ENCODE data around the gene PPIG. TPM values are rescaled to one million over a fixed set of nuclear protein-coding genes. Genes with fewer than 3 reads are reported as not detected.

Gene PPIG
- total RNA-seq, 2 donors from 2014 or later = 59.5 to 72.7 TPM

GRCh38 chr2:169670215-169670651, 86.1 kb downstream of the PPIG start:
- peaks cover 15% of the 10 kb centered on the region for H3K27me3 Mint-ChIP-seq (ENCODE audit: insufficient read depth)
- DNase-seq = no peak
- H3K36me3 ChIP-seq (ENCODE audit: control insufficient read depth, insufficient read depth, low read length) = no peaks in the 10 kb centered on the region
- no peak for TF ChIP-seq CTCF (conservative IDR thresholded peaks at IDR 0.05)
- H3K9me3 Mint-ChIP-seq = no peaks in the 10 kb centered on the region
- H3K4me1 Mint-ChIP-seq = no peaks in the 10 kb centered on the region
- no peak overlapping the region for H3K4me3 Mint-ChIP-seq
- no peaks in the 10 kb centered on the region for H3K4me1 ChIP-seq (ENCODE audit: control insufficient read depth, insufficient read depth, low read length)
- H3K27ac Mint-ChIP-seq = no peak overlapping the region
- no peak overlapping the region for H3K4me3 ChIP-seq (ENCODE audit: low read length)
- no peaks in the 10 kb centered on the region for H3K9me3 ChIP-seq (ENCODE audit: control insufficient read depth, low read length)
- no peaks in the 10 kb centered on the region for H3K36me3 Mint-ChIP-seq (ENCODE audit: low read depth)
- no peak overlapping the region for H3K9ac ChIP-seq (ENCODE audit: extremely low read depth, low read length, poor library complexity, severe bottlenecking)
- no peak overlapping the region for H3K27ac ChIP-seq (ENCODE audit: low read depth, low read length)
- H3K27me3 ChIP-seq (ENCODE audit: control insufficient read depth, insufficient read depth, low read length, poor library complexity, severe bottlenecking) = peaks cover 42% of the 10 kb centered on the region
- 93 to 100% methylated on average over 2 of the region's 2 CpGs for WGBS, 2 experiments (ENCODE audit: insufficient coverage in 1 of 2, insufficient read length in 1 of 2)

GRCh38 chr2:169670937-169671336, 86.8 kb downstream of the PPIG start:
- 90% methylated on average over 4 of the region's 4 CpGs for WGBS, 2 experiments (ENCODE audit: insufficient coverage in 1 of 2, insufficient read length in 1 of 2)
- Histone ChIP-seq H3K9me3 (ENCODE audit: control insufficient read depth, low read length) (no peaks in the 10 kb centered on the region), H3K4me3 (ENCODE audit: low read length) (no peak overlapping the region), H3K27ac (ENCODE audit: low read depth, low read length) (no peak overlapping the region), H3K4me1 (ENCODE audit: control insufficient read depth, insufficient read depth, low read length) (no peaks in the 10 kb centered on the region), H3K36me3 (ENCODE audit: control insufficient read depth, insufficient read depth, low read length) (no peaks in the 10 kb centered on the region), H3K9ac (ENCODE audit: extremely low read depth, low read length, poor library complexity, severe bottlenecking) (no peak overlapping the region), H3K27me3 (ENCODE audit: control insufficient read depth, insufficient read depth, low read length, poor library complexity, severe bottlenecking) (peaks cover 35% of the 10 kb centered on the region)
- H3K4me1 Mint-ChIP-seq = no peaks in the 10 kb centered on the region
- H3K4me3 Mint-ChIP-seq = no peak overlapping the region
- peaks cover 12% of the 10 kb centered on the region for H3K27me3 Mint-ChIP-seq (ENCODE audit: insufficient read depth)
- DNase-seq = no peak
- no peak for TF ChIP-seq CTCF (conservative IDR thresholded peaks at IDR 0.05)
- H3K27ac Mint-ChIP-seq = no peak overlapping the region
- no peaks in the 10 kb centered on the region for H3K9me3 Mint-ChIP-seq
- no peaks in the 10 kb centered on the region for H3K36me3 Mint-ChIP-seq (ENCODE audit: low read depth)

- Histone ChIP-seq H3K9ac (ENCODE audit: extremely low read depth, low read length, poor library complexity, severe bottlenecking) (no peak overlapping the region), H3K9me3 (ENCODE audit: control insufficient read depth, low read length) (no peaks in the 10 kb centered on the region), H3K4me3 (ENCODE audit: low read length) (no peak overlapping the region), H3K36me3 (ENCODE audit: control insufficient read depth, insufficient read depth, low read length) (no peaks in the 10 kb centered on the region), H3K27me3 (ENCODE audit: control insufficient read depth, insufficient read depth, low read length, poor library complexity, severe bottlenecking) (peaks cover 24% of the 10 kb centered on the region), H3K4me1 (ENCODE audit: control insufficient read depth, insufficient read depth, low read length) (no peaks in the 10 kb centered on the region), H3K27ac (ENCODE audit: low read depth, low read length) (no peak overlapping the region)
- Mint-ChIP-seq H3K27me3 (ENCODE audit: insufficient read depth) (peaks cover 6% of the 10 kb centered on the region), H3K9me3 (no peaks in the 10 kb centered on the region), H3K4me1 (no peaks in the 10 kb centered on the region), H3K27ac (no peak overlapping the region), H3K4me3 (no peak overlapping the region), H3K36me3 (ENCODE audit: low read depth) (no peaks in the 10 kb centered on the region)
- no peak for TF ChIP-seq CTCF (conservative IDR thresholded peaks at IDR 0.05)
- whole genome bisulfite sequencing, 2 experiments (ENCODE audit: insufficient coverage in 1 of 2, insufficient read length in 1 of 2) = 89 to 94% methylated on average over 6 of the region's 6 CpGs
- no peak for DNase-seq
These were observed 88.3 kb downstream of the PPIG start for GRCh38 chr2:169672406-169672805.

Data from endodermal cell (in vitro differentiated cells).